HG03103 (cell line): ENCODE data around the gene ADGRD1.

Experiments used
- ATAC-seq: cut with Tn5 transposase; IDR thresholded peaks from one replicate; pipeline ENCODE4 v1.9.1; 2021; ENCODE audit warnings: low read depth; ENCODE audit not compliant: unreplicated experiment

ADGRD1 gene

DNA sequence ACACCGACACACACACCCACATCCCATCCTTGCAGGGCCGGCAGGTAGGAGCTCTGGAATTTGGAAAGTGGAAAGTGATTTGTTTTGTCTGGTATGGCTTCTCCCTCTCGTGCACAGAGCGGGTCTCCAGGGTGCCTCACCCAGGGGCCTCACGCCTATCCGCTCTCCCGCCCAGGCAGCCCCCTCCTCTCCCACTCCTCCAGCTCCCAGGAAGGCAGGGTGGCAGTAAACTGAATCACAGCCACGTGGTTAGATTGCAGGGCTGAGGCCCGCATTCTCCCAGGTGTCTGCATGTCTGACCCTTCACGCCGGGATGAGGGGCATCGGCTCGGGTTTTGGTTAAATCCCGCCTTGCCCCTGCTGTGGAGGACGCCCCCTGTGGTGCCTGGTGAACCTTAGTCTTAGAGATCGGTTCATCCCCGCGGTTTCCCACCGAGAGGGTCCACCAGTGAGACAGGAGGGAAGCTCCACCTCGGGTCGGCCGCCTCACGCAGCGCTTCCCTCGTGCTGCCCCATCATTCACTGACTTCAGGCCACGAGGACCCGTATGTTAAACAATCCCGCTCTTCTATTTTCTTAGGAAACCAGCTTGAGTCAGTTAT lies 64.4 kb downstream of the ADGRD1 start:
- ATAC-seq, result no peak

DNA sequence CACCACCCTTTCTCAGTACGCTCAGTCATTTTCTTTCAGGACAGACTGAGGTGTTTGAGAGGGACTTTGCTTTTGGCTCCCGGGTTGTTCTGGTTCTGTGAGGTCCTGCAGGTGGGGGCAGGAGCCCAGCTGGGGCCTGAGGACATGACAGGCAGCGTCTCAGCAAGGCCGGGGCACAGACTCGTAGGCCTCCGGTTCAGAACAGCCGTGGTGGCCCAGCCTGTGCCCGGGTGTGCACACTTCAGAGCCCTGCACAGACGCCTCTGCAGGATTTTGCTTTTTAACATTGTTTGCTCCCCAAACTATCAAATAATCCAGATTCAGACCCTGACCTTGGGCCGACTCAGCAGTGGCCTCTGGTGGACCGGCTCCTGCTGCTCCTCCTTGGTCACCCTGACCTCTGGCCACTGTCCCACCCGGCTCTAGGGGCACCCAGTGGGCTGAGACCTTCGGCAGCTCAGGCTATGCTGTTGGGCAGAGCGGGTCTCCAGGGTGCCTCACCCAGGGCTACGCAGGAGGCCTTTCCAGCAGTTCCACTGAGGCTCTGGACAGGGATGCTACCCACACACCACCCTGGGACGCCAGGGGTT lies 65.2 kb downstream of the ADGRD1 start:
- no peak for ATAC-seq

DNA sequence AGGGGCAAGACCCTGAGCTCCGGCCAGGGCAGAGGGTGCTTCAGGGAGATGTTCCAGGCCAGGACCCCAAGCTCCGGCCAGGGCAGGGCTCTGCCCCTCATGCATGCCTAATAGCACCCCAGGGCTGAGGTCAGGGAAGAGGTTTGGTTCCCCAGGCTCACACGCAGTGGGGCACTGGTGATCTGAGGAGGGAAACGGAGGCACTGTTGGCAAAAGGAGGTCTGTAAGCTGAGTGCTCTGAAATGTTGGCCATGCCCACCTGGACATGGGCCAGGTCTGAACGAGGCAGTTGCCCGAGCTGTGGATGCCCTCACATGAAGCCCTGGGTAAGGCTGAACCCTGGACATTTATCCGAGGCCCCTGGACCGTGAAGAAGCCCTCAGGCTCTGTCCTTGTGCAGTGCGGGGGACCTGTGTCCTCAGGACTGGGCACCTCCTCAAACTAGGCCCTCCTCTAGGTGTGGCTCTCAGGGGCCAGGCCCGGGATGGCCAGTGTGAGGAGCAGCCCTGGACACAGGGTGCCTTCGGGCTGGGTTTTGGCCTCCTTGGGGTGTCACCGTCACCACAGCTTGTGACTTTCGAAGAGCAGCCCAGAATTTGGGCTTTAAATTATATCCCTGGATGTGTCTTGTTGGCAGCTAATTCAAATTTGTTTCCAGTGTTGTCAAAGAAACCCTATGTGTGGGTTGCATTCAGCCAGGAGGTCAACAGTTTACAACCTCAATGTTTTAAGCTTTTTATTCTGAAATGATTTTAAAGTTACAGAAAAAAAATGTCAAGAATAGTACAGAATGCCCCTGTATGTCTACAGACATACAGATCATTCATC lies 66.8 kb downstream of the ADGRD1 start:
- ATAC-seq, result no peak

DNA sequence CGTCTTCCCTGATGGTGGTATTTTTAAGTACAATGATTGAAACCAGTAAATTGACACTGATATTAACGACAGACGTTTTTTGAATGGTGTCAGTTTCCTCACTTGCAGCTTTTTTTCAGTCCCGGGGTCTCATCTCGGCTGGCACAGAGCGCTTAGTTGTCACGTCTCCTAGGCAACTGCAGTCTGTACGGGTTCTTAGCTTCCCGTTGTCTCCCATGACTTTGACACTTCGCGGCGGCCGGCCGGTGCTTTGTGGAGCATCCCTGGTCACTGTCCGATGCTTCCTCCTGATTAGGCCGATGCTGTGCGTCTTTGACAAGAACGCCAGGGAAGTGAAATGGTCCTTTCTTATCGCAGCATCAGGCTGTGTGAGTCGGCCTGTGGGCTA lies 67.4 kb downstream of the ADGRD1 start:
- ATAC-seq, result no peak

DNA sequence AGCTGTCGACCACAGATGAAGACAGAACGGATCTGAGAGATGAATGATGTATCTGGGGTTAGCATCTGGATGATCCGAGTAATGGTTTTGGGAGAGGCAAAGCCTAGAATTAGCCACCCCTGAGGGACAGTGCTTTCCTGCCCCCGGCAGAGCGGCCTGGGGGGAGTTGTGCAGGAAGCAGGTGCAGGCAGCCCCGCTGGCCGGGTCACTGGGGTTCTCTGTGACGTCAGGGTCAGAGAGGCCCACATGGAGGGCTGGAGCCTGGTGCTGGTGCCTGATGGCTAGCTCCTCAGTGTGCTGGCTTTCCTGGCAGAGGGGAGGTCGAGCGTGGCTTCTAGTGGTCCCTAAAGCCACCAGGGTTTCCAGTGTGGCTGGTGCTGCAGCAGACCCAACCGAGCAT lies 70.3 kb downstream of the ADGRD1 start:
- no peak for ATAC-seq

DNA sequence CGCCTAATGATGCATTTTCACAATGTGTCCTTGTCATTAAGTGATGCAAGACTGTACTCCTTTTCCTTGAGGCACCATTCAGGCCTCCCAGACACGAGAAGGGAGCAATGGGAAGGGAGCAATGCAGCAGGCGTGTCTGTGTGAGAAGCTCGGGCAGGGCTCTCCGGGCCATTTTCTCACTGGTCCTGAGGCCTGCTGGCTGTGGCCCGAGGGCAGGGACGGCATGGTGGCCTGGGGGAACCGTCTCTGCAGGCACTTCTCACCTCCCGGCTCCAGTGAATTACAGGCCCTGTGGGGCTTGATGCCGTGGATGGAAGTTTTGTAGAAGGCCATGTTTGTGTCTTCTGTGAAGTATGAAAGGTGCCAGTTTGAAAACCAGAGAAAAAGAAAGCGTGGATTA lies 71.0 kb downstream of the ADGRD1 start:
- ATAC-seq, result no peak

DNA sequence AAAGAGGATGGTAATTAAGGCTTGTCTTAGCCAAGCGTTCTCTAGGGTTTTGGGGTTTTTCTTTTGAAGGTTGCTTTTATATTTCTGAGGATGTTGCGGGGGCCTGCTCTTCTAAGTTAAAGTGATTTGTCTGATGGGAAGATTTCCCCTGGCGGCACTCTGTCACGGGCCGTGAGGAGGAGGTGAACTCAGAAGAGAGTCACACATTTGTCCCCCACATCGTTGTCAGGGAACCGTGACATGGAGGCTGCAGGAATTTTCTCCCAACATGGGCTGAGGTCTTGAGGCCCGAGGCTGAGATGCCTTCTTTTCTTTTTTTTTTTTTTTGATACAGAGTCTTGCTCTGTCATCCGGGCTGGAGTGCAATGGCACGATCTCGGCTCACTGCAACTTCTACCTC lies 71.5 kb downstream of the ADGRD1 start:
- no peak for ATAC-seq

DNA sequence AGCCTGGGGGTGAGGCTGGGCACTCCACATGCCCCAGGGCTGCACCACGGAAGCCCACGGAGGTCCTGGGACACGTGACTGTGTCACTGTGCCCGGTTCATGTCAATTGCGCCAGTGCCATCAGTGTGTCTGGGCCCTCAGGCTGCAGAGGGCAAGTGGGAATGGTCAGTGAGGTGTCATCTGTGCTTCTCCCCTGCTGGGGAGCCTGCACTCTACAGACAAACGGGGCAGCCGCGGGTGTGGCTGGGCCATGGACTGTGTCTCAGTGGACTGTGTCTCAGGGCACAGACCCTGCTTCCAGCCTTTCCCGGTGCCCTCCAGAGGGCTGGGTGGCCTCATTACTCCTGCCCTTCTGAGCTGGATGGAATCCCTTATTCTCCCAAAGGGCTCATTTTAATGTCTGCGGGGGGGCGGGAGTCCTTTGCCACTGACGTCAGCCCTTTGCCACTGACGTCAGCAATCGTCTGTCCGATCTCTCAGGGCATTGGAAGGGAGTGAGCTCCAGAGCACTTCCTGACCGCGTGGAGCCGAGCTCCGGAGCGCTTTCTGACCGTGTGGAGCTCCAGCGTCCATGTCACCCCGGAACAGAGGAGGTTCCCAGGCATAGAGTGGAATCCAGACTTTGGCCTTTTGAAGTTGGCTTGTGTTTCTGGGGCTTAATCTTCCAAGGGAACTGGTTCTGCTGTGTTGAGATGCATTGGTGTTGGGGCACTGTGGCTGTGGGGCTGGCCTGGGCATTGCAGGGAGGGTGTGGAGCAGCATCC lies 72.4 kb downstream of the ADGRD1 start:
- ATAC-seq, result no peak

DNA sequence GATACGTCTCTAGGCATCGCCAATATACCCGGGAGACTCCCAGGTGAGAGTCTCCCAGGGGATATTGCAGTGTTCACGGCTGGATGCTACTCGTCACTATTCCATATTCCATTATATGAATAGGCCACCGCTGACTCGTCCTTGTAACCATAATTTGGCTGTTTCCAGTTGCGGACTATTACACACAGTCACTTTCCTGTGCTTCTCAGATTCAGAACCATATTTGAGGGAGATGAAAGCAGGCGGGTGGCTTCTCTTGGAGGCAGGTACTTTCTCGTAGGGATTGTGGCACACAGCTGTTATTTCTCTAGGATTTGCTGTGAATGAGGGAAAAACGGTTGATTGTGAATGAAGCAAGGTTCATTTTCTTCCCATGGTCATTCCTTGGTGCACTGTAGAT lies 73.0 kb downstream of the ADGRD1 start:
- ATAC-seq, result no peak

DNA sequence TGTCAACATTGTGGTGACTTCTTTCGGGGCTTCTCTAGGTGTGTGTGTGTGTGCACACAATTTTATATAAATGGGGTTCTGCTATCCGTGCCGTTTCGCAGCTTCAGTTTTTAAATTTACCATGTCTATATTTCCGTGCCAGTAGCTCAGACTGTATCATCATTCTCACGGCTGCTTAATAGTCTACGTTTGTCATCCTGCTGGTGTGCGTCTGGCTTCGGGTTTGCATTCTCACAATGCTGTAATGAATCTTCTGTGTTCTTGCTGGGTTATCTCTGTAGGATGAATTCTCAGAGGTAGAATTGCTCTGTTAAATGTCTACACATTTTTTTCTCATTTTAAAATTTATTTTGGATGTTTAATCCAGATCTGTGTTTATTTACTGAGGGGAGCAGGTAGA lies 73.6 kb downstream of the ADGRD1 start:
- no peak for ATAC-seq

DNA sequence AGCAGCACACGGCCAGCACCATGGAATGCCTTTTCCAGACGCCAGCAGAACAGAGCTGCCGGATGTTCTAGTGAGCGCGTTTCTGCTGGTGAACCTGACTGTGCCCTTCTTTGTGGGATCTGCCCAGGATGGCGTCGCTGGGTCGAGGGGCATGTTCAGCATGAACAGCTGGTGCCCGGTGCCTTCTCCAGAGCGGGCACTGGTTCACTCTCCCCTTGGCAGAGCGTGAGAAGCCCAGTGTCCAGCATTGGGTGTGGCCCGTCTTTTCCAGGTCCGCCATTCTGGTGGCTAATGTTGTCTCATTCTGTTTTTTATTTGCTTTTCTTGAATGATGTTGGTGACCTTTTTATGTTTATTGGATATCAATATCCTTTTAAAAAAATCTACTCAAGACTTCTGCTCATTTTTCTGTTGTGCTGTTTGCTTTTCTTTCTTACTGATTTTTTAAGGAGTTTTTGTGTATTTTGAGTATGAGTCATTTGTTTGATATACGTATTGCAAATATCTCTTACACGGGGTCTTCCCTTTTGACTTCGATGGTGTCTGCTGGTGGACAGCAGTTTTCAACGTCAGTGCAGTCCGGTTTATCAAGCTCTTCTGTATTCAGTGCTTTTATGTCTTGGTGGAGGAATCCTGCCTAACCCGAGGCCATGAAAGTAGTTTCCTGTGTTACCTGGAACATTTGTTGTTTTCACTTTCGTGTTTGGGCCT lies 74.3 kb downstream of the ADGRD1 start:
- no peak for ATAC-seq

DNA sequence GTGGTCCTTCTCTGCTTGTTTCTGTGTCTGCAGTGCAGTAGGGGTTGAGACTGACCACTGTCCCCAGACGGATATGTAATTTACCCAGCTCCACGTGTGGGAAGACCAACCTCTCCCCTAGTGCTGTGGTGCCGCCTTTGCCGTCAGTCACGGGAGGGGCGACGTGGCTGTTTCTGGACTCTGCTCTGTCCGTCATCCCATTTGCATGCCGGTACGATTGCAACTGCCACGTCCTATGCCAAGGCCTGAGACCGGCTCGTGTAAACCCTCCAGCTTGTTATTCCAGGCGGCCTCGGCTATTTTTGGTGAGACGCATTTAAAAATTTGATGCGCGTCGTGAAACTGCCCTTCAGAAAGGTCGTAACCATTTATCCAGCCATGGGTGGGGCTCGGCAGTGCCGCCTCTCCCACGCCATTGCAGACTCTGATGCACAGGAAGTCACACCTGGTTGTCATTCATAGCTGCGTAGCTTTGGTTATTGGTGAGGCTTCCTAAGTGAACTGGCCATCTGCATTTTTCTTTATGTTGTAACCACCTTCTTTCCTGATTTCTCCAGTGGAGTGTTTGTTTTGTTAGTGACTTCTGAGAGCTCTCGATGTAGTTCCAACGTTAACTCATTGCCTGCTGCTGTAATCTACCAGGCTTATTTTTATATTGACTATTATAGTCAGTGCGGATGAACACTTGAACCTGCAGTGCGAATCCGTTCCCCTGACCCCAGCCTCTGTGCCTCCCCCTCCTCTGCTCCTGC lies 75.1 kb downstream of the ADGRD1 start:
- ATAC-seq, result no peak

DNA sequence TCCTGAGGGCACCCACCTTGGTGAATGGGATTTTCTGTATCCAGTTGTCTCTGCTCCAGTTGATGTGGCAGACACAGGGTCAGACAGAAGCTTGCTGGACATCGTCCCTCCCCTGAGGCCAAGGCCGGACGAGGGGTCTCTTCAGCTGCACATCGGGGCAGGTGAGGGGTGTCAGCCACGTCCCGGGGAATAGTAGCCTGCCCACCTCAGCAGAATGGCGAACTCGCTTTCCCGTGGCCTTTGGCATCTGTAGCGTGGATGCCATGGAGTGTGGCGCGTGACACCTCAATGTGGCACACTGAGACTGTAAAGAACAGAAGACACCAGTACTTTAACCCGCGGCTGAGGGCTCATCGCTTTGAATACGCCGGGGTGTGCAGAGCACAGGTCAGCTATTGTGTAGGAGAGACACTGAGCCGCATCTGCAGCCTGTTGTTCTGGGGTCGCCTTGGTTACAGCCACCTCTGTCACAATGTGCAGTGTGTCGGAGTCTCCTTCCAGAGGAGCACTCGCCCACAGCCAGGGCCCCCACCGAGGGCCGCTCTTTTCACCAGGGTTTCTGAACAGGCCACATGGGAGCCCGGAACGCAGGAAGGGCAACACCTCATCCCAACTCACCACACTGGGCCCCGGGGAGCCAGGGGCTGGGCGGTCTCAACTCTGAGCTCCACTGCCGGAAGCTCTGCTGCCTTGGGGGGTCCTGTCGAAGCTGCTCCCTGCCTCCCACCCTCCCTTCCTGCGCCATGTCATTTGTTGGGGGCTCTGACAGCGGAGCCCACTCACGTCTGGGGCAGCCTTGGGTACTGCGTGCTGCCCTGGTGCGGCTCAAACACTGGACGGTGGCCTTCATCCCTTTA lies 77.0 kb downstream of the ADGRD1 start:
- no peak for ATAC-seq

DNA sequence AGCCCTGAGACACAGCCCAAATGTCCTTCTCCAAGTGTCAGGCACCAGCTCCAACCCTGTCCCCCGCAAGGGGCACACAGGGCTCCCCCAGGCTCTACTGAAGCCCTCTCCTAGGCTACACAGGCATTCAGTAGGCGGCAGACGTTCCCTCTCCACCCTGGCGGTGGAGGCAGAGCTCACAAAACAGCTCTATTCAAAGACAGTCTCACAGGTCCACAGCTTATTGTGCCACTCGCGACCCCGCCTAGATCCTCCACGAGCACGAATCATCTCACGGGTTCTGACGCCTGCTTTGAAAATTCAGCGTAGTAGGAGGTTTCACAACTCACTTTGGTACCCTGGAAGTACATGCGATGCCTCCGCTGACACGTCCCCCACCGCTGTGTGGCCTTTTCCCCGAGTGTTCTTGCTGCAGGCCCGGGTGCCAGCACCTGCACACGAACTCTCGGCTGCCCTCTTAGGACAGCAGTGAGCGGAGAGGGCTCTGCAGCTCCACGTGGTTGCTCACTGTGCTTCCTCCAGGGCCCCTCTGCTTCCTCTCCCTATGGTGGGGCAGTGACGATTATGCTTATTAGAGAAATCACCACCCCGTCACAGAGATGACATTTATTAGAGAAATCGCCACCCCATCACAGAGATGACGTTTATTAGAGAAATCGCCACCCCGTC lies 78.5 kb downstream of the ADGRD1 start:
- no peak for ATAC-seq

DNA sequence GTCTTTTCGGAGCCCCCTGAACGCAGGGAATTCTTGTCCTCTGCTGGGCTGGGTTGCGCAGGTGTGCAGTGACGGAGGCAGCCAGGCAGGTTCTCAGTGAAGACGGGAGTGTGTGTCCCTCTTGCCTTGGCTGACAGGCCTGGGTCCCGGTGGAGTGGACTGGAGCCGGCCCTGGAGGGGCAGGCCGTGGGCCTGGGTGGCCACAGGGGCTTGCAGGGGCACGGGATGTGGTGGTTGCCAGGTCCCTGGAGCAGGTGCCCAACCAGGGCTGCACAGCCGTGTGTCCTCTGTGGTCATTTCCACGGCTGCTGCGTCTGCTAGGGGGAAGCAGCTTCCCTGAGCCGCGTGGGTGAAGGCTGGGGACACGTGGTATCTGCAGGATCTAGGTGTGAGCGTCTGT lies 79.8 kb downstream of the ADGRD1 start:
- no peak for ATAC-seq

DNA sequence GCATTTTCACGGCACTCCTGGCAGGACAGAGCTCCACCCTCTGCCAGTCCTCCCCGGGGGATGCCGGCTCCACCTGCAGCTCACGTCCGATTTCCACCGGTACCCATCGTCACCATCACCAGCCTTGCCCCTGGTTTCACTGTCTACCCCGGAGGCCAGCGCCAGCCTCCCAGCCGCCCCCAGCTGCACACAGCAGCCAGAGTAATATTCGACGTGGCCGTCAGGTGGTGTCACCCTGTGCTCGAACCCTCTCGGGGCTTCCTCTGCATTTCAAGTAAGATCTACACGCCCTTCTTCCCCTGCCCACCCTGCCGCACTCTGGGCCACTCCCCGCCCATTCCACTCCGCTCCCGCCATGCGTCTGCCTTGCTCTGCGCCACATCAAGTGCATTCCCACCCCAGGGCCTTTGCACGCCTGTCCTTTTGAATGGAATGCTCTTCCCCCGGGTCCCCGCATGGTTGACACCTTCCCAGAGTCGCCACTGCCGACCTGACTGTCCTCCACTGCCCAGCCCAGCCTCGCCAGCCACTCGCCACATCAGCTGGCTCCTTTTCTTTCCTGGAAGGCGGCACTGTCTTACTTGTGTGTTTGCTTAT lies 80.3 kb downstream of the ADGRD1 start:
- no peak for ATAC-seq

DNA sequence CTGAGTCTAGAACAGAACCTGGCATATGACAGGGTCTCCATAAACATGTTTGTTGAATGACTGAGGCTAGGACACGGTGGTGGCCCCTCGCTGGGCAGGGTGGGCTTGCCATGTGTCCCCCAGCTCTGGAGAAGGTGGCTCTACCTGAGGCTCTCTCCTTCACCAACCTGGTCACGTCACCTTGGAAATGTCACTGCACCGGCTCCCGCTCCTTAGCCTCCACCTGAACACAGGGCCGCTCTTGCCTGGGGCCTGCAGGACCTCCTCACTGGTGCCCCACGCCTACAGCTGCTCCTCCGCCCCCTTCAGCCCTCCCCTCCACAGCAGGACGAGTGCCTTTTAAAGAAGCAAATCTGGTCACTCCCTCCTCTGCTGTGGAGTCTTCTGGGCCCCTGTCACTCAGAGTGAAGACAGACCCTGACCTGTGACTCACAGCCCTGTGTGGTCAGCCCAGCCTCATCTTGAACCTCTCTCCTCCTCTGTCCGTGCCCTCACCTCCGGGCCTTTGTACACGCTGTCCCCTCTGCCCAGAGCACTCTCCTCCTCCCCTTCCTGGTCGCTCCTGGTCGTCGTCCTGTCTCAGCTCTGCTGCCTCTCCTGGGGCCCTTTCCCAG lies 81.0 kb downstream of the ADGRD1 start:
- ATAC-seq, result no peak

DNA sequence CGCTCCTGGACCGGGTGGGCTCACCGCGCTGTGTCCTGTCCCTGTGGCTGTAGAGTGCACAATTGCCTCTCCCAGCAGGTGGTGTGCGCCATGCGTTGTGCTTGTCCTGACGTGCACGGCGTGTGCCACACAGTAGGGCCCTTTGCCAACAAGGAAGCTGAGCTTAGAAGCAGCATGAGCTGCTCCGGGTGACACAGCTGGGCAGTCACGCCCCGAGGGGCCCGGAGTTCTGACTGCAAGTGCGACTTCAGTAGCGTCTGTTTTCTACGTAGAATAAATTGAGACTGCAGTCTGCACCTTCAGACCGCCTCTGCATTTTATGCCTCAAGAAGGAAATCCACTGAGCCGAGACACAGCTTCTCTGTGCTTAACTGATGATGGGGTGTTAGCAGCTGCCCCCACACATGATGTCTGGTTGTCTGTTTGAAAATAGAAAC lies 81.6 kb downstream of the ADGRD1 start:
- ATAC-seq, result no peak
